Activated CD4-positive, alpha-beta T cell treated with anti-CD3 and anti-CD28 coated beads, Interleukin-2, amount 50 U/mL, for 24 hours (primary cell): ENCODE data around the gene KIFC3.
"Not testable (repeated sequence)": the region's sequence is repeated elsewhere in the genome, so short reads cannot be mapped to it uniquely, and the experiment has no call there.

Experiments
- DNase-seq, 2 donors: peaks; one replicate each; pipeline ENCODE4 v3.0.0-alpha.2; 2020; ENCODE audit warnings: low read depth in 1 of 2, low spot score in 1 of 2

Gene KIFC3

DNA sequence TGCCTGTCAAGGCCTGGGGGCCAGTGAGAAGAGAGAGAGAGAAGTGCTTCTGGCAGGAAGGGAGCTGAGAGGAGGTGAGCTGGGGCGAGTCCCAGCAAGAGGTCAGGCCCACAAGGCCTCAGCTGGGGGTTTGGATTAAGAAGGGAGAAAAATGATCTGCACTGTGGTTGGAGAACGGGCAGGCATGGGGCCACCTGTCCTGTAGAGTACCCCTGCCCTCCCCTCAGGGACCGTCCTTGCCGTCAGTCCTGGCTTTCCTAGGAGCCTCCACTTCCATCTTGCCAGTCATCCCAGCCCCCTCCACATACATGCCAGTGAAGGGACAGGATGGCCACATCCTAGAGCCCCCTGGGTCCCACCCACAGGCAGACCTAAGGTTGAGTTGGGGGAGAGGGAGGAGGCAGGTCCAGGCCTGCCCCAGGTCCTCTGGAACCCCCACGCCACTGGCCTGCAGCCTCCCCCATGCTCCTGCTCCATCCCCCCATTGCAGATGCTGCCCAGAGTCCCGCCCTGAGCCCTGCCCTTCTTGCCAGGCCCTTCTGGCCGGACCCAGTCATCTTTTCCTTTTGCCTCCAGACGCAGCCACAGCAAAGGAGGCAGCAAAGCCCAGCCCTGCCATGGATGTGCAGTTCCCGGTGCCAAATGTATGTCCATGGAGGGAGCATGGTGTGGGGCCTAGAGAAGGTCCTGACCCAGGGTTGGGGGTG lies 47.8 kb downstream of the KIFC3 start:
- no peak for DNase-seq

DNA sequence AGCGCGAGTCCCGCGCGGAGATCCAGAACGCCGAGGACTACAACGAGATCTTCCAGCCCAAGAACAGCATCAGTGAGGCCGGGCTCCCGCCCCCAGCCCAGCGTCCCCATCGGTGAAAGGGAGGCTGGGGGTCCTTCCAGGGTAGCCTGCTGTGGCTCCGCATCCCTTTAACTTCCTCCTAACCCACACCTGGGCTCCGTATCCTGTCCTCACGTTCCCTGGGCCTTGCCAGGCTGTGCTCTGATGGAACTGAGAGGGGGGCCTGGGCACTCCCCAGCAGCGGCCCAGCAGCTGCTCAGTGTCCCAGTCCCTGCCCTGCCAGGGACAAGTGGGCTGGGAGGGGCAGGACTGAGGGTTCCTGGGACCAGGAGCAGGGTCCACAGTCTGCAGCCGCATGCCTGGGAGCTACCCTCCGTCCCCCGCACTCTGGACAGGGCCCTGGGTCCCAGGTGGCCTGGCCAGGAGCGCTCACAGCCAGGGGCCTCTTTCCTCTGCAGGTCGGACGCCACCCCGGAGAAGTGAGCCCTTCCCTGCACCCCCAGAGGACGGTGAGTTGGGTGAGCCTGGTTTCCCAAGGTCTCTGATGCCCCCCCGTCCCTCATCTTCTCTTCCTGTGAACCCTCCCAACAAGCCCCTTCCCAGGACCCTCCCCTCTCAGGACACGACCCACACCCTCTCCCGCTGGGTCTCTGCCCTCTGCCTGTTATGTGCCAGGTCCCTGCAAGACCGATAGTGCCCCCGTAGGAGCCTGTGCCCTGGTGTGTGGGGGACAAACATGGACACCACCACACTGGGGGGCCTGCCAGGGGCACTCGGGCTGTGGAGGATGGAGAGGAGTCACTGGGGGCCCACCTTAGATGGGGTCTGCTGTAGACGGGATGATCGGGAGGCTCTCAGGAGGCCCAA lies 48.6 kb downstream of the KIFC3 start:
- no peak for DNase-seq

DNA sequence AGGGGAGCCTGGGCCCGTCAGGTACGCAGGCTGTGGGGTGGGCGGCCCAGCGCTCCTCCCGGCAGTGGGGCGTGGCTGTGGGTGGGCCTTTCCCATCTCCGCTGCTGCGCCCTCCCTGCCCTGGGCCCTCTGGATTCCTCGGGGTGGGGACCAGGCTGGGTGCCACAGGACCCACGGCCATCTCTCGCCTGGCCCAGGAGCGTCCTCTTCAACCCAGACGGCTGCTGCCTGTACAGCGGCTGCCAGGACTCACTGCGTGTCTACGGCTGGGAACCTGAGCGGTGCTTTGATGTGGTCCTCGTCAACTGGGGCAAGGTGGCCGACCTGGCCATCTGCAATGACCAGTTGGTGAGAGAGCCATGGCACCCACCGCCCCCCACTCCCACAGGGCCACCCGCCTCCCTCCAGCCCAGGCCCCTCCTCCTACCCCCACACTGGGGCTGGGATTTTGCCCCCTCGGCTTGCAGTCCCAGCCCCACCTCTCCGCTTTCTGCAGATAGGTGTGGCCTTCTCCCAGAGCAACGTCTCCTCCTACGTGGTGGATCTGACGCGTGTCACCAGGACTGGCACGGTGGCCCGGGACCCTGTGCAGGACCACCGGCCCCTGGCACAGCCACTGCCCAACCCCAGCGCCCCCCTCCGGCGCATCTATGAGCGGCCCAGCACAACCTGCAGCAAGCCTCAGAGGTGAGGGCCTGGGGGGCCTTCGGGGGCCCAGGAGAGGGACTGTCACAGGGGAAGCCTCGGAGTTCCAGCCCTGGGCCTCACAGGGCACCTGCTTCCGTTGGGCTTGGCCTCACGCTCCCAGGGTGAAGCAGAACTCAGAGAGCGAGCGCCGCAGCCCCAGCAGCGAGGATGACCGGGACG lies 49.5 kb downstream of the KIFC3 start:
- no peak for DNase-seq

DNA sequence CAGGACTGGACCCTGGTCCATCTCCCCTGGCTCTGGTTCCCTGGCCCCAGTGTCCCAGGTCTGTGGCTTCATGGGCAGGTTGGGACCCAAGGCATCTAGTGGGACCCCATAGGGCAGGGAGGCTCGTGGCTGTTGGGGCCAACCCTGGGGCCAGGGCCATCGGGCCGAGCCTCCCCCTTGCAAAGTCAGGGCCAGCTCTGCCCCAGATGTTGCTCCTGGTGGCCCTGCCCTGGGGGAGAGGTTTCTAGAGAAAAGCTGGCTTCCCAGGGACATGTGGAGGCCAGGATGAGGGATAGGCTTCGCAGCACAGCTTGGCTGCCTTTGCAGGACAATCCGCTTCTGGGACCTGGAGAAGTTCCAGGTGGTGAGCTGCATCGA lies 50.1 kb downstream of the KIFC3 start:
- no peak for DNase-seq

DNA sequence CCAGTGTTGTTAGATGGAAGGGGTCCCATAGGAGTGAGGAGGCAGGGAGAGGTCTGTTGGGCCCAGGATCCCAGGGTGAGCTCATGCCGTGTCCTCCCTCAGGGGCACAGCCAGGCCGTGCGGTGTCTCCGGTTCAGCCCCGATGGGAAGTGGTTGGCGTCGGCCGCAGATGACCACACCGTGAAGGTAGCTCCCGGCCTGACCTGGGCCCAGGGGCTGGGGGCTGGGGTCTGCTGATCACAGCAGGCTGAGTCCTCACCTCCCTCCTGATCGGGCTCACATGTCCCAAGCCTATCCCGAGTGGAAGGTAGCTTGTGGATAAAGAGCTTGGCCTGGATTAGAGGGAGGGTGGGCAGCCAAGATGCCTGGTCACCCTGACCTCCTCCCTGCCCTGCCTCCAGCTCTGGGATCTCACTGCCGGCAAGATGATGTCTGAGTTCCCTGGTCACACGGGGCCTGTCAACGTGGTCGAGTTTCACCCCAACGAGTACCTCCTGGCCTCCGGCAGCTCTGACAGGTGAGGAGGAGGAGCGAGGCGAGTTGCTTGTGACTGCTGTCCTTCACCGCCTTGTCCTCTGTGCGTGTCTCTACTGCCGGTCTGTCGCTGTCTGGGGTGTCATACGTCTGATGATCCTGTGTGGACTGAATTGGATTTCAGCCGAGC lies 50.6 kb downstream of the KIFC3 start:
- DNase-seq: no peak

DNA sequence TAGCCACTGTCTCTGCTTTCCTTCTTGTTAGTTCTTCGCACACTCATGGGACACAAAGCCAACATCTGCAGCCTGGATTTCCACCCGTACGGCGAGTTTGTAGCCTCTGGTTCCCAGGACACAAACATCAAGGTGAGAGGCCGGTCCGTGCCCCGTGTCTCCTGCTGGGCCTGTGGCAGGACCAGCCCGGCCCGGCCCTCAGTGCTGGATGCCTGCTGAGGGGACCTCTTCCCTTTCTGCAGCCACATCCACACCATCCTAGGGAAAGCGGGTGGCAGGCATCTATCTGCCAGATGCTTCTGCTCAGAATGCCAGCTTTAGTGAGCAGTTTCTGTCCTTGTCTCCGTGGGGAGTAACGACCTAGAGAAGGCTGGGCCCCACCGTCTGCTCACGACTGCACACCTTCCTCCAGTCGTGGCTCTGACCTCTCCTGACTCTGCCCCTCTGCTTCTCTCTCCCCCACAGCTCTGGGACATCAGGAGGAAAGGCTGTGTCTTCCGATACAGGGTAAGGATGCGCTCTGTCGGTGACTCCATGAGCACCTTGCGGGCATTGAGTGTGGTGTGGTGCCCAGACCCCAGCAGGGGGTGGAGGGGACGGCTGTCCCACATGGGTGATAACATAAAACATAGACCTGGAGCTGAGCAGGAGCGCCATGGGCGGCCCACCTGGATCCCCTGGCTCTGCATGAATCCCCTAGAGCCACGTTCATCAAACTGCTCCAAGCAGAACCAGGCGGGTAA lies 51.3 kb downstream of the KIFC3 start:
- no peak for DNase-seq

DNA sequence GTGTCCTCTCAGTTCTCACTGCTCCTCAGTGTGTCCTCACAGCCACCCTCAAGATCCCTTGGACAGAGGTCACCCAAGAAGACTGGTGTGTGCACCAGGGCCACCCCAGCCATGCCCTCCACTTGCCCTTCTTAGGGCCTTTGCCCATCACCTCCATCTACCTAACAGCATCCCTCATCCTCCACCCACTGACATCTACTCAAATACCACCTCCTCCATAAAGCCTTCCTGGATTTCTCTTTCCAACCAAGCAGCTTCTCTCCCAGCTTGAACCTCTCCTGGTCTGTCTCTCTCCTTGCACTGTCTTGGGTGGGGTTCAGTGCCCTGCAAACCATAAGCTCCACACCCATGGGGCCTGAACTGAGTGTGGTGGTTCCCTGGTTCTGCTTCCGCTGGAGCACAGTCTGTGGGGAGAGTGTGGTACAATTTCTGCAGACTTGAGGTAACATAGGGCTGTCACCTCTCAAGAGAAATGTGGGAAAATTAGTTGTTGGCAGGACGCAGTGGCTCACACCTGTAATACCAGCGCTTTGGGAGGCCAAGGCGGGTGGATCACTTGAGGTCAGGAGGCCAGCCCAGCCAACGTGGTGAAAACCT lies 52.3 kb downstream of the KIFC3 start:
- DNase-seq: no peak

DNA sequence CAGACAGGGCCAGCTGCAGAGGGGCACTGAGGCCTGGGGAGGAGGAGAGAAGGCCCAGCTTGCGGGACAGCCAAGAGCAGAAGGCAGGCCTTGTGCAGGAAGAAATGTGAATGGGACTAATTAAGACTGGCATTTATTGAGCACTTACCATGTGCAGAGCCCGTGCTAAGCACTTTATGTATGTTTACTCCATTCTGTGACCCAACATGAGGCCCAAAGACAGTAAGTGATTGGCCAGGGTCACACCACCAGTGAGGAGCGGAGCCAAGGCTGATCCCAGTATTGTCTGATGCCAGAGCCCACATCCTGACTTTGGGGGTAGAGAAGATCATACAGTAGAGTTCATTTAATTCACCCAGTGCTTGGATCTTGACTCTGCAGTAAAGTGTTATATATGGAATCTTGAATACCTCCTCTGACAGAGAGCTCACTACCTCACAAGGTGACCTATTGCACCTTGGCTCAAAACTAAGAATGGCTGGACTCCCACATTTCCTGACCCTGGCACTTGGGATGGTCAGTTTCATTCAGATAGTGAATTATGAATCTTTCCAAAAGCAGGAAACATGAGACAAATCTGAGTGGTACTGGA lies 53.1 kb downstream of the KIFC3 start:
- no peak for DNase-seq

DNA sequence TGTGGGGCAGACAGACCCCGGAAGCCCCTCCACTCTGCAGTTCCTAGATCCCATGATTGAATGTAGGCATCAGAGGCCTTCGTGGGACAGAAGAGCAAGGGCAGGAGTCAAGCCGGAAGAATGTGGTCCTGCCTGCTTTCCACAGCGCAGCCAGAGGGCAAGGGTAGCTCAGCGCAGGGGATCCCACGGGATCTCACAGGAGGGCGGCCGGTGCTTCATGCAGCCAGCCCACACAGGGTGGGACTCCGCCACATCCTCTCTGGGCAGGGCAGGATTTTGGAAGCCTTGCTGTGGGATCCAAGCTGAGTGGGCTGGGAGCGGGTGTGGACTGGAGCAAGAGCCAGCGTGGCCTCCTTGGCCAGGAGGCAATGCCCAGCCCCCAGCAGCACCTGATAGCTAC lies 53.7 kb downstream of the KIFC3 start:
- no peak for DNase-seq

DNA sequence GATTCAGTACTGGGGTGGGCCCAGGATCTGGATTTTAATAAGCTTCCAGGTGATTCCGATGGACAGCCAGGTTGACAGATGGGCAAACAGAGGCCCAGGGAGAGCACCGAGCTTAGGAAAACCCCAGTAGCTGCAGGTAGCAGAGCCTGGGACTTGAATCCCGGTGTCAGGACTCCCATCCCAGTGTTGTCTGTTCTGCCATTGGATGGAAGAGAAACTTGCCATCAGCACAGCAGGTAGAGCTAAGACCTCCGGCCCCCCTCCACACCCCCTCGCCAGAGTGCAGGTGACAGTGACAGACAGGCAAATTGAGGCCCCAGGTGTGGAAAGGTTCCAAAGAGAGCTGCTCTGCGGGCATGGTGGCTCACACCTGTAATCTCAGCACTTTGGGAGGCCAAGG lies 54.3 kb downstream of the KIFC3 start:
- no peak for DNase-seq

DNA sequence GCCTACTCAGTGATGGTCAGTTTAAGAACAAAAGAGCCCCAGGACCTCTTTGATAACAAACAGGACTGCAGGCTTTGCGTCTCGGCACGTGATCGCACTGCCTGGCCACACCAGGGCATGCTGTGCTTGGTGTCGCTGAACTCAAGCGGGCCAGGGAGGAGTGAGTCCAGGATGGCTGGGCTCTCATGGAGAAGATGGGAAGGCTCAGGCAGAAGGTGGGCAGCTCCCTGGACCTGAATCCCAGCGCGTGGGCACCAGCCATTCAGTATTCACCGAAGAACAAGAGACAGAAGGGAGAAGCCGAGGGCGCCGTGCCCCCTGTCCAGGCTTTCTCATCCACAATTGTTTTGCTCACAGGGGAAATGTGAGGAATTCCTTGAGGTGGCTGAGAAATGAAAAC lies 54.8 kb downstream of the KIFC3 start:
- no peak for DNase-seq

DNA sequence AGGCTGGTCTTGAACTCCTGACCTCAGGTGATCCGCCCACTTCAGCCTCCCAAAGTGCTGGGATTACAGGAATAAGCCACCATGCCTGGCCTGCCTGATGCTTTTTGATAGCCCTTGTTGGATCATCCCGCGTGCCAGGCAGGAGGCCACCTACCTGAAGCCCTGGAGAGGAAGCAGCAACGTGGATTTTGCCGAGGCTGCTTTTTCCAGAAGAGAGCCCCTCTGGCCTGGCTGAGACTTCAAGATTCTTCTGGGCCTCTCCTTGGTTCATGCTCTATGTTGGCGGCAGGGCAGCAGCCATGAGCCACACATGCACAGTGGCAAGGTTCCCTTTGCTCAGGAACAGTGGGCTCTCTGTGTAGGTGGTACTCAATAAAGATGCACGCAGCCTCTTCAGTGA lies 55.2 kb downstream of the KIFC3 start:
- DNase-seq: no peak

DNA sequence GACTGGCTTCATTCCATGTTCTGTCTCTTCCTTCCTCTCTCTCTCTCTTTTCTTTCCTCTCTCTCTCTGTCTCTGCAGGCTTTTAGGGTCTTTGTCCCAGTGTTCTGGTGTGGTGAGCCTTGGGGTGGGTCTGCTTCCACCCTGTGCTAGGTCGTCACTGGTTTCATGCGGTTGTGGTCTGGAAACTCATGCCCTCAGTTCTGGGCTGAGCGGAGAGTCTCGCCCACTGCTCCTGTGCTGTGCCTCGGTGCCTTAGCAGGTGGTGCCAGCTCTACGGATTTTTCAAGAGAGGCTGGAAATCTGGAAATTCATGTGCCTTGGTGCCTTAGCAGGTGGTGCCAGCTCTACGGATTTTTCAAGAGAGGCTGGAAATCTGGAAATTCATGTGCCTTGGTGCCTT lies 56.0 kb downstream of the KIFC3 start:
- DNase-seq: not testable (repeated sequence)

DNA sequence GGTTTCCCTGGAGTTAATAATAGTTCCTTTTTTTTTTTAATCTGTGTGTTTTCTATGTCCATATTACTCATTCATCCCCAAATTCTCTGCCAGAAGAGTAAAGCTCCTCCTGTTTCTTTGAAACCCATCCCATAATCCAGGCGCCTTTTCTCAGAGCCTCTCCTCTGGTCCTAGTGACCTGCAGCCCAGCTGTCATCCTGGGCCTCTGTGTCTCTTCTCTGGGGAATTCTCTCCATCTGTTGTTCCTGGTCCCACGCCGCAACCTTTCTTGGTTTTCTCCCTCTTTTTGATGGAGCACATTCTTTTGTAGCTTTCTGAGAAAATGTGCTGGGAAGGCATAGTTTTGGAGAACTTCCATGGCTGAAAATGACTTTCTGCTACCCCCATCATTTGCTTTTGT lies 56.5 kb downstream of the KIFC3 start:
- DNase-seq: no peak

DNA sequence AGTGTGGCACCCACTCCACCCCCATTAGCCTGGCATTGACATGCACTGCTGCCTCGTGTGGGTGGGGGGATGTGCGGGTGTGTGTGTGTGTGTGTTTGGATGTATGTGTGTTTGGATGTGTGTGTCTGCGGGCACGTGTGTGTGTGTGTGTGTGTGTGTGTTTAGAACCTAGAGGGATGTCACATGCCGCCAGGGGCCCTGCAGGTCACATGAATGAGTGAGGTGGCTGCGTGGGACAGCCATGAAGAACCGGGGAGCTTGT lies 57.7 kb downstream of the KIFC3 start:
- DNase-seq: no peak

DNA sequence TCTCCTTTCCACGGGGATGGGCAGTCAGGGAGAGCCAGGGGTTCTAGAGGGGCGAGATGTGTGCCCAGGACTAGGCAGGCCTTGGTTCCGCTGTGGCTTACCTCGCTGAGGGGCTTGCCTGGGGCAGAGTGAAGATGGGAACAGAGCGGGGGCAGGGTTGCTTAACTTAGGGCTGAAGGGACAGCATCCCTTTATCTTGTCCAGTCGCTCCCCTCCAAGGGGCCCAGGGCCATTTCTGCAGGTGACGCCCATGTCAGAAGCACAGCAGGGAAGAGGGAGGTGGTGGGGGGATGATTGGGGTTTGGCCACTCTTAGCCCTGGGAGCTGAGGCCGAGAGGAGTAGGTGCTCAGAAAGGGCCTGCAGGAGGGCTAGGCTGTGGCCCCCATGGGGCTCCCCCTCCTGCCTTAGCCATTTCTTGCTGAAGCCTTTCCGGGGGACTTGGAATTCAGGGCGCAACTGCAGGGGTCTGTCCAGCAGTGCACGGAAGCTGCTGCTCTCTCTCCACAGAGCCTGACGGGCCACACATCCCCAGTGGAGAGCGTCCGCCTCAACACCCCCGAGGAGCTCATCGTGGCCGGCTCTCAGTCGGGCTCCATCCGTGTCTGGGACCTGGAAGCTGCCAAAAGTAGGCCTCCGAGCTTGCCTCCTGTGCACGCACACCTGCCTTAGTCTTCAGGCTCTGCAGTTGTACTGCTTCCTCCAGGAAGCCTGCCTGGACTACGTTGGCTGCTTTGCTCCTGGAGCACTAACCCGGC lies 58.2 kb downstream of the KIFC3 start:
- DNase-seq: no peak

DNA sequence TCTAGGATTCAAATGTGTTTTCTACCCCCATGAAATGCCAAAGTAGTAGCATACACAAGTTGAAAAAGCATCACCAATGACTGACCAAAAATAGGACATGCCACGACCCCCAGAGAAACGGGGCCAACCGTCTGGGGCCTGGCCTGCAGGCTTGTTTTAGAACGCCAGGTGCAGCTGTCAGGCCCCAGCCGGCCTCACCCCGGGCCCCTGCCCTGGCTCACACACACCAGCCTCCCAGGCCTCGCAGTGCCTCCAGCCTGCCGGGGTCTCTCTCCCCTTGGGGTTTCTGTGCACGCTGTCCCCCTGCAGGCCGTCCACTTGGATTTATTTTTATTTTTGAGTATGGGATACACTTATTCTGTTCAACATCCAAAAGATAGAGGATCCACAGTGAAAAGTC lies 58.8 kb downstream of the KIFC3 start:
- DNase-seq: no peak

DNA sequence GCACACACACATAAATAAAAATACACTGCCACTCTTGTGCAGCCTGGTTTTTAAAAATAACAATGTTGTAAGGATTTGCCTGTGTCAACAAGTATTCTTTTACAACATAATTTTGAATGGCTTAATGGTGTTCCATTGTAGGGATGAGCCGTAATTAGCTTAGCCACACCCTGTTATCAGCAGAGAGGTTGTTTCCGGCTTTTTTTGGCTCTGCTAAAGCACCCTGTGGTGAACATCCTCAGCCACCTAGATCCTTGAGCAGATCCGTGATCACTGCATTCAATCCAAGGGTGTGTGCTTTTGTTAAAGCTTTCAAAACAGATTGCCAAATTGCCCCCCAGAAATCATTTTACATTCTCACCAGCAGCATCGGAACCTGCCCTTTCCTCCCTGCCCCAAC lies 59.7 kb downstream of the KIFC3 start:
- no peak for DNase-seq

DNA sequence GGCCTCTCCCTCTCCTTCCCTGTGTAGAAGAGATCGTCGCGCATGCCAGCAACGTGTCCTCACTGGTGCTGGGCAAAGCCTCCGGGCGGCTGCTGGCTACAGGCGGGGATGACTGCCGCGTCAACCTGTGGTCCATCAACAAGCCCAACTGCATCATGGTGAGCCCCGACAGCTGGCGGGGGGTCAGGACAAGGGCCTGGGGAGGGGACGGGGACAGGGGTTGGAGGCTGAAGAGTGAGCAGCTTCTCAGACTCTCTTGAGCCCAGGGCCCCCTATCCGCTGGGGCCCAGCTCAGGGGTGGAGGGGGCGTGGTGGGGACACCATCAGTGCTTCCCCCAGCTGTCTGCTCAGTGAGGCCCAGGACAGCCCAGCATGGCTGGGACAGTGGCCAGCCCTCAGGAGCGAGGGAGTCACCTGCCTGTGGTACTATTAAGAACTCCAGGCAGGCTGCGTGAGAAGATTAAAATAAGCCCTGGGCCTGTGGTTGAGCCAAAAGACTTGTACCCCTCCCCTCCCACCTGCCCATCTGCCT lies 60.6 kb downstream of the KIFC3 start:
- DNase-seq: no peak
